ENCODE results near the gene BCL6. TPM values are rescaled to one million over a fixed set of nuclear protein-coding genes. Genes with fewer than 3 reads are reported as not detected.

The BCL6 gene
- total RNA-seq (2014; rRNA removed; shearing (Covaris generic)) (5.4 and 5.9 TPM in 2 replicates), polyA plus RNA-seq (2016; fragmentation: Nextera tagmentation; extraction: Ambion mirVana) (2.5 and 2.6 TPM in 2 replicates)
- long read RNA-seq, result 0 reads

GRCh38 chr3:187745201-187746058 lies at the start of gene BCL6:
Gene BCL6 (minus strand): TSS chr3:187745468. CDS start chr3:187733693, 11,775 bp downstream.
- Mint-ChIP-seq H3K4me1 (peaks cover 66% of the 10 kb centered on the region), H3K9me3 (no peaks in the 10 kb centered on the region), H3K27ac (peak within 1 kb of the TSS; percentile 100), H3K4me3 (peak within 1 kb of the TSS; percentile 91), H3K27me3 (ENCODE audit: insufficient read depth, low read depth, poor library complexity) (peaks cover 33% of the 10 kb centered on the region), H3K36me3 (ENCODE audit: low read depth) (no peaks in the 10 kb centered on the region; the same call in 2 of the 3 replicates)
- Histone ChIP-seq H4K20me1 (replicated peaks; ENCODE audit: insufficient read depth) (no peaks in the 10 kb centered on the region), H2AFZ (peak within 1 kb of the TSS; percentile 77; the same call in 1 of the 2 replicates), H3K9me2 (ENCODE audit: insufficient read depth) (no peaks in the 10 kb centered on the region), H3K4me1 (ENCODE audit: insufficient read depth) (peaks cover 38% of the 10 kb centered on the region), H3K4me3 (peak within 1 kb of the TSS; percentile 83), H3K79me2 (replicated peaks; ENCODE audit: insufficient read depth) (0 out of 2 replicates have a peak, but pooled peaks cover 3% of the 10 kb centered on the region), H3K27me3 (ENCODE audit: insufficient read depth) (peaks cover 38% of the 10 kb centered on the region), H3K27ac (ENCODE audit: low read depth) (peak within 1 kb of the TSS; percentile 95), H3K36me3 (ENCODE audit: insufficient read depth) (no peaks in the 10 kb centered on the region), H3F3A (replicated peaks; ENCODE audit: low read depth) (no peaks in the 10 kb centered on the region), H3K4me2 (peak within 1 kb of the TSS; percentile 92)
- DNase-seq (ENCODE audit: low spot score) (peak; percentile 97), ATAC-seq (peak; percentile 19)
- TF ChIP-seq CREB1 (CRISPR knock-in tag; IDR thresholded peaks at IDR 0.05; ENCODE audit: low read depth) (peak; percentile 92), STAT1 (IDR thresholded peaks at IDR 0.05; ENCODE audit: unreplicated experiment) (no peak), POLR2AphosphoS5 (IDR thresholded peaks at IDR 0.05; ENCODE audit: low read depth) (peak; percentile 74), EZH2phosphoT487 (IDR thresholded peaks at IDR 0.05; ENCODE audit: unreplicated experiment) (no peak)
- TF ChIP-seq, protein P1, sequence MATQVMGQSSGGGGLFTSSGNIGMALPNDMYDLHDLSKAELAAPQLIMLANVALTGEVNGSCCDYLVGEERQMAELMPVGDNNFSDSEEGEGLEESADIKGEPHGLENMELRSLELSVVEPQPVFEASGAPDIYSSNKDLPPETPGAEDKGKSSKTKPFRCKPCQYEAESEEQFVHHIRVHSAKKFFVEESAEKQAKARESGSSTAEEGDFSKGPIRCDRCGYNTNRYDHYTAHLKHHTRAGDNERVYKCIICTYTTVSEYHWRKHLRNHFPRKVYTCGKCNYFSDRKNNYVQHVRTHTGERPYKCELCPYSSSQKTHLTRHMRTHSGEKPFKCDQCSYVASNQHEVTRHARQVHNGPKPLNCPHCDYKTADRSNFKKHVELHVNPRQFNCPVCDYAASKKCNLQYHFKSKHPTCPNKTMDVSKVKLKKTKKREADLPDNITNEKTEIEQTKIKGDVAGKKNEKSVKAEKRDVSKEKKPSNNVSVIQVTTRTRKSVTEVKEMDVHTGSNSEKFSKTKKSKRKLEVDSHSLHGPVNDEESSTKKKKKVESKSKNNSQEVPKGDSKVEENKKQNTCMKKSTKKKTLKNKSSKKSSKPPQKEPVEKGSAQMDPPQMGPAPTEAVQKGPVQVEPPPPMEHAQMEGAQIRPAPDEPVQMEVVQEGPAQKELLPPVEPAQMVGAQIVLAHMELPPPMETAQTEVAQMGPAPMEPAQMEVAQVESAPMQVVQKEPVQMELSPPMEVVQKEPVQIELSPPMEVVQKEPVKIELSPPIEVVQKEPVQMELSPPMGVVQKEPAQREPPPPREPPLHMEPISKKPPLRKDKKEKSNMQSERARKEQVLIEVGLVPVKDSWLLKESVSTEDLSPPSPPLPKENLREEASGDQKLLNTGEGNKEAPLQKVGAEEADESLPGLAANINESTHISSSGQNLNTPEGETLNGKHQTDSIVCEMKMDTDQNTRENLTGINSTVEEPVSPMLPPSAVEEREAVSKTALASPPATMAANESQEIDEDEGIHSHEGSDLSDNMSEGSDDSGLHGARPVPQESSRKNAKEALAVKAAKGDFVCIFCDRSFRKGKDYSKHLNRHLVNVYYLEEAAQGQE (IDR thresholded peaks at IDR 0.05; ENCODE audit: unreplicated experiment), result no peak

GRCh38 chr3:187794731-187795130 lies 49.5 kb upstream of the BCL6 start:
- H3K4me3 ChIP-seq, result no peak overlapping the region
- no peaks in the 10 kb centered on the region for H3K79me2 ChIP-seq (replicated peaks; ENCODE audit: insufficient read depth)
- no peak overlapping the region for H3K4me3 Mint-ChIP-seq
- H3K9me3 Mint-ChIP-seq, result peaks cover 9% of the 10 kb centered on the region; the same call in 2 of the 3 replicates
- H3F3A ChIP-seq (replicated peaks; ENCODE audit: low read depth), result no peaks in the 10 kb centered on the region
- H3K4me1 Mint-ChIP-seq, result peaks cover 3% of the 10 kb centered on the region; the same call in 2 of the 3 replicates
- no peaks in the 10 kb centered on the region for H3K27me3 ChIP-seq (ENCODE audit: insufficient read depth)
- H3K27ac Mint-ChIP-seq, result no peak overlapping the region
- no peaks in the 10 kb centered on the region for H3K36me3 ChIP-seq (ENCODE audit: insufficient read depth)
- H2AFZ ChIP-seq, result no peak overlapping the region
- no peaks in the 10 kb centered on the region; the same call in 1 of the 2 replicates for H3K4me1 ChIP-seq (ENCODE audit: insufficient read depth)
- no peak overlapping the region for H3K4me2 ChIP-seq
- no peaks in the 10 kb centered on the region for H4K20me1 ChIP-seq (replicated peaks; ENCODE audit: insufficient read depth)
- DNase-seq (ENCODE audit: low spot score) (no peak), ATAC-seq (no peak)
- no peak overlapping the region for H3K27ac ChIP-seq (ENCODE audit: low read depth)
- H3K9me2 ChIP-seq (ENCODE audit: insufficient read depth), result no peaks in the 10 kb centered on the region
- peaks cover 3% of the 10 kb centered on the region; the same call in 2 of the 3 replicates for H3K36me3 Mint-ChIP-seq (ENCODE audit: low read depth)
- peaks cover 3% of the 10 kb centered on the region for H3K27me3 Mint-ChIP-seq (ENCODE audit: insufficient read depth, low read depth, poor library complexity)
- TF ChIP-seq ZNF331 (CRISPR knock-in tag; IDR thresholded peaks at IDR 0.05; ENCODE audit: low read depth), result no peak
- TF ChIP-seq, protein P2, sequence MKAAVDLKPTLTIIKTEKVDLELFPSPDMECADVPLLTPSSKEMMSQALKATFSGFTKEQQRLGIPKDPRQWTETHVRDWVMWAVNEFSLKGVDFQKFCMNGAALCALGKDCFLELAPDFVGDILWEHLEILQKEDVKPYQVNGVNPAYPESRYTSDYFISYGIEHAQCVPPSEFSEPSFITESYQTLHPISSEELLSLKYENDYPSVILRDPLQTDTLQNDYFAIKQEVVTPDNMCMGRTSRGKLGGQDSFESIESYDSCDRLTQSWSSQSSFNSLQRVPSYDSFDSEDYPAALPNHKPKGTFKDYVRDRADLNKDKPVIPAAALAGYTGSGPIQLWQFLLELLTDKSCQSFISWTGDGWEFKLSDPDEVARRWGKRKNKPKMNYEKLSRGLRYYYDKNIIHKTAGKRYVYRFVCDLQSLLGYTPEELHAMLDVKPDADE (IDR thresholded peaks at IDR 0.05), result no peak
- TF ChIP-seq STAT1 (IDR thresholded peaks at IDR 0.05; ENCODE audit: unreplicated experiment), result no peak
- TF ChIP-seq NANOG (IDR thresholded peaks at IDR 0.05; ENCODE audit: borderline replicate concordance), result no peak
- TF ChIP-seq ZNF462 (CRISPR knock-in tag; IDR thresholded peaks at IDR 0.05), result no peak
- TF ChIP-seq EZH2phosphoT487 (IDR thresholded peaks at IDR 0.05; ENCODE audit: unreplicated experiment), result no peak
